ENCODE measurements around the gene MPPED2.
"Not testable (repeated sequence)": the region's sequence is repeated elsewhere in the genome, so short reads cannot be mapped to it uniquely, and the experiment has no call there.

The MPPED2 gene

DNA sequence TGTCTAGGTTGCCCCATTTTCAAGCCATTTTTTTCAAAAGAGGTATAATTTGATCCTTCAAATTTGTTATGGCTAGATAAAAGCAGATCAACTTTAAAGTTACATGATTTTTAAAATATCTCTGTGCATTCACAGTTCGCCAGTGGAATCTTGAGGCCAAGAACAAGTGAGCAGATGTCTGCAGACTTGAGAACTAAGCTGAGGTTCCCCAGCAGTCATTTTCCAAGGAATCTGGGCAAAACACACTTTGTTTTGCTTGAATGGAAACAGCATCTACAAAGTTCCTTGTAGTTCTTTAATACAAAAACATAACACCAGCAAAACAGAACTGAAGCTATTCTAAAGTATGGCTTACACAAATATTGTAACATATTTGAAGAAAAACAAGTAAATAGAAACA, 7.7 kb downstream of the MPPED2 start:
- DNase-seq (ENCODE audit: low spot score), result no peak

- no peak for DNase-seq (ENCODE audit: low spot score)
These were observed 12.2 kb downstream of the MPPED2 start for GRCh38 chr11:30573951-30574350.

DNA sequence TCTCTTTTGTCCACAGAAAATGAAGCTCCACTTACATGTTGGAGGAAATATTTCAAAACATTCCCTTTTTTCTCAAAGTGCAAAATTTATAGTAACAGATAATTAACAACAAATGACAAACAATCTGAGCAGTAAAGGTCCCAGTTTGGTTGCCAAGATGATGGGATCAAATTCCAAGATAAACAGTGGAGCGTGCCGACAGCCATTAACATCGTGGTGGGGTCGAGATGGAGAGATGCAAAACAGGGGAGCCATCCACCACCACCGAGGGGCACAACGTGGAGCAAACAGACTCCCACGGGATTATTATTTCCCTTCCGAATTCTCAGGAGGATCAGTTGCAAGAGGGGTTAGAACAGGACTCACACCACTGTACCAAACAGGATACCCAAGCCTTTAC, 17.2 kb downstream of the MPPED2 start:
- DNase-seq (ENCODE audit: low spot score), result no peak

- DNase-seq (ENCODE audit: low spot score), result no peak
These were observed 18.5 kb downstream of the MPPED2 start for GRCh38 chr11:30567644-30568043.

GRCh38 chr11:30567120-30567519, 19.0 kb downstream of the MPPED2 start:
- DNase-seq (ENCODE audit: low spot score), result no peak

DNA sequence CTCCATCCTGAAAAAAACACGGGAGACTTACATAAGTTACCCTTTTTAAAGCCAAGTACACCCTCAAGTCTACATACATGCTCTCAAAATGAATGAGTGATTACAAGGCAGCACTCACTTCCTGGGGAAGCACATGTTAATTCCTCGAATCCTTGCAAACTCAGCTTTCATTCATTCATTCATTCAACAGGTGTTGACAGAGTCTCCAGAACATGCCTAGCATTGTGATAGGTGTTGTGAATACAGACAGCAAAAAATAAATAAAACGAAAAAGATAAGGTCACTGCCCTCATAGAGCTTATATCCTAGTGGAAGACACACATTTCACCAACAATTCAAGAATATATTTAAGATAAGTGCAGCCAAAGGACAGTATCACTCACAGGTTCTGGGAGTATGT, 19.7 kb downstream of the MPPED2 start:
- DNase-seq (ENCODE audit: low spot score), result no peak

- DNase-seq (ENCODE audit: low spot score), result no peak
These were observed 21.1 kb downstream of the MPPED2 start for GRCh38 chr11:30565027-30565426.

- peak; percentile 25 for DNase-seq (ENCODE audit: low spot score)
These were observed 24.3 kb downstream of the MPPED2 start for GRCh38 chr11:30561691-30562415.

GRCh38 chr11:30560206-30561106, 25.7 kb downstream of the MPPED2 start:
- no peak for DNase-seq (ENCODE audit: low spot score)

GRCh38 chr11:30559004-30559403, 27.1 kb downstream of the MPPED2 start:
- no peak for DNase-seq (ENCODE audit: low spot score)

- not testable (repeated sequence) for DNase-seq (ENCODE audit: low spot score)
These were observed 31.6 kb downstream of the MPPED2 start for GRCh38 chr11:30554587-30554986.

DNA sequence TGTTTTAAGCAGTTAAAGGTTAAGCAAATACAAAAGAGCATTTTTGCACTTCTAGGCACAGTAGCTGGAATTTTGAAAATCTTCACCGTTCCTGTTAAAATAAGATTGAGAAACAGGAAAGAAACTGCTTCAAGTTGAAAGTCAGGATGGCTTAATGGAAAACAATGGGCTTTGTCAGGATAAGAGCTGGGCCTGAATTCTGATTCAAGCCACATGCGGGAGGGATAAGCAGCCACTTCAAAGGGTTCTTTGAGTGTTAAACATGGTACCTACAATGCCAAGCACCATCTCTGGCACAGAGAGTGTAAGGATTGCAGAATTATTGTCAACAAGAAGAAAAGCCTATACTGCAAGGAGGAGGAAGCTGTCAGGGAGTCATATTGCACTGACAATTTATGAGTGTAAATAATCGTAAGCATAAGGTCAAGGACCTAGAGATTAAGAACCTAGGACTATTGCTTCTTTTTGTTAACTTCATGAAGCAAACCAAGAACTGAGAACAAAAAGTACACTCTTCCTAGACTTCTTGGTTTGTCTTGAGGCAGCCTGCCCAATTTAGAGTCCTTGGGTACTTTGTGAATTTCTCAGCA, 32.5 kb downstream of the MPPED2 start:
- DNase-seq (ENCODE audit: low spot score), result no peak

GRCh38 chr11:30552839-30553238, 33.3 kb downstream of the MPPED2 start:
- DNase-seq (ENCODE audit: low spot score), result no peak

DNA sequence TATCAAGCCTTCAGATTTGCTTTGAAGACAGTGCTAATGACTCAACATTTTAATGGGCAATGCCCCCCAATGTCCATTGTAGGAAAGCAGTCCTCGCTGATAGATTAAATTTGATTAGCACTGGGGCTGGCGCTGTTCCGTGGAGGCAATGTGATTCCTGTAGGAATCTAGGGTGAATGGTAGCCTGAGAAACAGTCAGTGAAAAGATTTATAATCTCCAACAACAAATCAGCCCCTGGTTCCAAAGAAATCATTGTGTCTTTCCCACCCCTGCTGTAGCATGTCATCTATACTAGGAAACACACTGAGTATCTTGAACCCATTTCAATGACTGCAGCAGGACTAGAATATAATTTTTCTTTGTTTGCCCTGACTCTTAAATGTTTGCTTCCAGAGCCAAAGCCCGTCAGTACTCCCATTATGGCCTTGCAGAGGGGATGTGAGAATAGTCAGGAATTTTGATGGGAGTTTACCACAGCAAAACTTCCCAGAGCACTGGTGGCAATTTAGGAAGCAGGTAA, 36.1 kb downstream of the MPPED2 start:
- no peak for DNase-seq (ENCODE audit: low spot score)

DNA sequence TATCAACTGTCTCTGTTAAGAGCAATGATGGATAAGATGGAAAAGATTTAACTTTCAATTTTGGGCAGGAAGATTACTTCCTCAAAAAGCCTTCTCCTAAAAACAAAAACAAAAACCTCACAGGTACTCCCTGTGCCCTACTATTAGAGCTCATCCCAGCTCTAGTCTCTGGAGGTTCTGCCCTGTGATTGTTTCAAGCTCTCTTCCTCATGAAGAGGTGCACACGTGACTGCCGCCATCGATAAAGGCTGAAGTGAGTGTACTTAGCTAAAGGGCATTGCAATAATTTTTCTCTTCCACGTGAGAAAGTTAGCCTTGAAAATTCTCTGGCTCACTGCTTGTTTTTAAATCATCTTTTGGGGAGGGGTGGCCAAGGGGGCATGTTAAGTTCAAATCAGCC, 36.6 kb downstream of the MPPED2 start:
- DNase-seq (ENCODE audit: low spot score), result no peak

DNA sequence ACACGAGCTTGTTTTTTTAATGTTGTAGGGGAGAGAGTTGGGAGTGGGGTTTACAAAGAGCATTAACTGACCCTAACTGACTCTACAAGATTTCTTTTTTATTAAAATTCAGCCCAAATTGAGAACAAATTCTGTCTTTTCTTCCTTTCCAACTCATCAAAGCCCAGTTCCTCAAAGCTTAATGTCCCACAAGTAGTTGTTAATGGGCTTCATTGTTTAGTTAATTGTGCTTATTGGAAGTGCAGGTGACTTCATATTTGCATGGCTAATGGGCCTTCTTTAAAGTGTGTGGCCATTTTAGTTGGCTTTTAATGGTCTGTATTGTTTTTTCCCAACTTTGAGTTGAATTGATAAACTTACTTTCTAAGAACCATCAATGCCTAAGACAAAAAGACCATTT, 39.8 kb downstream of the MPPED2 start:
- DNase-seq (ENCODE audit: low spot score), result no peak

DNA sequence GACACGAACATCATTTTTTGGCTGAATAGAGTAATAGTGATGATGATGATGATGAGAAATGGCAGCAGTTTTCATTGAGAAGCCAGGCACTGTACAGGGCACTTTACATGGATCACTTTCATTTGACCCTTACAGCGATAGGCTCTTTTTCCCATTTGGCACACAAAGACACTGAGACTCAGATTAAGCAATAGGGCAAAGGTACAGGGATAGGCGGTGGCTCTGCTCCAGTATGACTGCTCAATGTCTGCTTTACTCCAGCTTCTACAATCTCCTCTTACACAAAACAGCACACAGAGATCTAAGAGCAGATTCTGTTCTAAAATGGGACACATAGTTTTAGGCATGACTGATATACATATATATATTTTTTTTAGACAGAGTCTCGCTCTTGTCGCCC, 40.6 kb downstream of the MPPED2 start:
- no peak for DNase-seq (ENCODE audit: low spot score)

DNA sequence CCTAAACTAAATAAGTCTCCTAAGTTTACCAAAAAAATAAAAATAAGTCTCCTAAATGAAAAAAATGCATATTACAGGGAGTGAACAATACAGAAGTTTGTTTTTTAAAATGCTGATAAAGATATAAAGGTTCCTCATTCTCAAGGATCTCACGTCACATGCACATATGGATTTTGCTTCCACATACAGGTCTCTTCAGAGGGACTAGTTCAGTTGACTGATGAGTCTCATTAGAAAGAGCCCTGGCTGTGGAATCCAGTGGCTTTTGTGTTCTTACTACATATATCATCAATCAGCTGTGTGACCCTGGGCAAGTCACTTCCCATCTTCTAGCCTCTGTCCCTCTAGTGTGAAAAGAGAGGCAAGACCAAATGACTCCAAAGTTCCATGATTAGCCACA, 43.1 kb downstream of the MPPED2 start:
- DNase-seq (ENCODE audit: low spot score), result no peak

GRCh38 chr11:30540781-30541180, 45.4 kb downstream of the MPPED2 start:
- no peak for DNase-seq (ENCODE audit: low spot score)

- DNase-seq (ENCODE audit: low spot score), result no peak
These were observed 47.9 kb downstream of the MPPED2 start for GRCh38 chr11:30538251-30538650.

DNA sequence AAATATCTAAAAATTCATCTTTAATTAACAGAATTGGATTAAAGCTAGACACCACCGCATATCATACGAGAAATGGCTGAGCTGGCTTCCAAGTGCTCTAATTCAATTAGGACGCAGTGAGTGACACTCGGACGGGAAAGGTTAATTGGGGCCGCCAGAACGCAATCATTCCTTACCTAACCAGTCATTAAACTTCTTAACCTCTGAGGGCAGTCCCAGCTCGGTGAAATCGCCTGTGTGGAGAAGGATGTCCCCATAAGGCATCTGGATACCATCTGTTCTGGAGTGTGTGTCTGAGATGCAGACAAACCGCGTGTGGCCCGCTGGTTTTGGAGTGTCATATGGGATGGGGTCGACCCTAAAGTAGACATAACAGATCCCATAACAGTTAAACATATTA, 50.3 kb downstream of the MPPED2 start:
- DNase-seq (ENCODE audit: low spot score), result peak; percentile 7

DNA sequence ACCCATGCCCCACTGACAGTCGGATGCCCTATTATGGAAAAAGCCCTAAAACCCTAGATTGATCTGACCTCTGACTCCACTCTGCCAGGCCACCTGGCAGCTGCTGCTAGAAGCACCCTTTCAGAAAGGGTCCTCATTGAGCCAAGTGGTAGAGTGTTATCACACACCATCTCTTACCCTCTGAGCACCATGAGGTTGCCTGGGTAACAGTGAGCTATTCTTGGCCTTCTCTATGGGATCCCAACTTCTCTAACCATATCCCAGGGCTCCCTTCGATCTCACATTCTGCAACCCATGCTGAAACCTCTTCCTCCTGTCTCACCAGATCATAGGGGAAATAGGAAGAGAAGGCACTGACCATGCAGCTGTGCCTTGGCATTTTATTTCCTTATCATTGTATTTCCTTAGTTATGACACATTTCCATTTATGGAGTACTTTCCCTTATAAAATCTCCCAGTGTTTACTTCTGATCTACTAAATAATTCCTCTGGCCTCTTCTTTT, 52.7 kb downstream of the MPPED2 start:
- no peak for DNase-seq (ENCODE audit: low spot score)

DNA sequence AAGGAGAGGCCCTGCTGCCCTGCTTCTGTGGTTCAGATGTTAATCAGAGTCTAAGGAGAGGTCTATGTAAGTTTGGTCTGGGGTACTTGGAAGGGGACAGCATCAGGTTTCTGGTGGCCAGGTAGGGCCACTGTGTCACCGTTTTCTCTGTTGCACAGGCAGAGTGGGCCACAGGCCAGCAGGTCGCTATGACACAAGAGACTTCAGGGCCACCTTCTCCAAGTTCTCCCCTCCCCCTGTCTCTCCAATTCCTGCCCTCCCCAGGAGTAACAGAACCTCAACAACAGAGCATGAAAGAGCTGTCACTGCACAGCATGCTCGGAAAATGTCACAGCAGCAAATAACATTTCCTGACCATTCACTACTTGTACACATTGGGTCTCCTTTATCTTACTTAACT, 58.6 kb downstream of the MPPED2 start:
- DNase-seq (ENCODE audit: low spot score), result no peak

All from AG08395 (cell line).